Activated CD4-positive, alpha-beta T cell treated with anti-CD3 and anti-CD28 coated beads, Interleukin-2, amount 50 U/mL, for 16 hours (primary cell): ENCODE results near the gene DYNC2LI1.

Experiments used
- DNase-seq: peaks from one replicate; pipeline ENCODE4 v3.0.0-alpha.2; 2020

DYNC2LI1 gene

DNA sequence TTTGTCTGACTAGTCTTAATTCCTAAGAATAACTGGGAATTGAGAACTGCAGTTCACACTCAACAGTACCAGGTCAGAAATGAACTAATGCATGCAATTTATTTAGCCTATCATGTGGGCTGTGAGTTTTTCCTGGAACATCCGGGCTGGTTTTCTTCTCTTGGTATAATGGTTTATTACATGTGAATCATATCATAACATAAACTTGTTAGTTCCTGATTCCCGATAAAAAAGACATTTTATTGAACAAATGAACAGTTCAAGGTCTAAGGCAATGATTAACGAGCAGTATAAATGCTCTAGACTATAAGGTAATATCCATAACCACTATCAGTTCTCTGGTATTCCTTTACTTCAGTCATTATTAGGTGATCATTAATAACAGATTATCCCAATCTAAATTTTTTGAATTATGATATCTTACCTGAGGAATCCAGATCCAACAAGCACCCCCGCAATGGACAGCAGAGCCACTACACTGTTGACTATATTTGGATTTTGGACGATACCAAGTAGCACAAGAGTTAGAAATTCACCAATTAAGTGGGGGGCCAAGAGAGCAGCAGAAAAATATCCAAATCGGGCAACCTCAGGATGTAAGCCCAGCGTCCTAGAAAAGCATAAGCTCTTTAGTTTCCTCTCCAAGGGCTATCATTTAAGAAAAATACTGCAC, 45.8 kb downstream of the DYNC2LI1 start:
- no peak for DNase-seq

DNA sequence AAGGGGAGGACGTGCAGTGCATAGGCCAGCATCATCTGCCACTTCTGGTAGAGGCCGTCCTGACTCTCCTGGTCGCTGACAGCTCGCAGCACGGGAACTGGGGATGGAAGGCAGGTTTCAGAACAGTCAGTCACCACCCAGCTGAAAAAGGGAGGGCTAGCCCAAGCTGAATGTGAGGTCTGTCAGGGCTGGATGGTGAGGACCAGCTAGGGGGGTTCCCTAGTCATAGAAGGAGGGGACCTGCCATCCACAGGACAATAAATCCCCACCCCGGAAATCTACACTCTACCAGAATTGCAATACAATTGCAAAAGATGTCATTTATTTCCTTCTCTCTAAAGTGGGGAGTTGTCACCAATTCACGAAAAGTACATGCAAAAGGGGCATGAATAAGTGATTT, 49.0 kb downstream of the DYNC2LI1 start:
- no peak for DNase-seq

DNA sequence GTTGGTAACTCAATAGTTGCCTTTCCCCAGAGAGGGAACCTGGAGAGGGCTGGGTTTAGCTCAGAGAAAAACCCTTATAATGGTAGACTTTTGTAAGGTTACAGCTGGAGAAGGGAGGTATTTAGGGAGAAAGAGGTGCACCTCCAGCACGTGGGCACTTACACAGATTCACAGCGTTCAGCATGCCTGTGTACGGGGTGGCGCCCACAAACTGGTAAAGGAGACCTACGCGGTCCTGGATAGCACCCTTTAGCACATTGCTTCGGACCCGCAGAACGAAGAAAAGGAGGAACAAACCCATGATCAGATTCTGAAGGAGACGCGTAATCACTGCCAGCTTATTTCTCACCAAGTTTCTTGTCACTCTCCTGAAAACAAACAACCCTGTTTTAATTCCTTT, 49.9 kb downstream of the DYNC2LI1 start:
- no peak for DNase-seq

DNA sequence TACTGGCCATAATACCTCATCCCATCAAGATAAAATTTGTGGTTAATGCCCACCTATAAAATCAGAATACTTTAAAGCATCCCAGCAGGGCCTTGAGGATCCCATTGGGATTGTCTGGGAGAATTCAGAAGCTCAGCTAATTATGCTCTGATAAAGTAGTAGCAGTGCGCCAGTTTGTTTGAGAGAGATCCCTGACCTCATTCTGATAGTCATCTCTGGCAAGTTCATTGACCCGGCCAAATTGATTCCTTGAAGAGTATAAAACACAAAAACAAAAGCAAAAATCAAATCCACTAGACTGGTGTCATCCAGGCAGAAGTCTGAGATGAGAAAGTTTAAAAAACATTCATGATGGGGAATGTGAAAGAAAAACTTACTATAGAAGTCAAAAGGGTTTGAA, 50.7 kb downstream of the DYNC2LI1 start:
- DNase-seq = no peak

DNA sequence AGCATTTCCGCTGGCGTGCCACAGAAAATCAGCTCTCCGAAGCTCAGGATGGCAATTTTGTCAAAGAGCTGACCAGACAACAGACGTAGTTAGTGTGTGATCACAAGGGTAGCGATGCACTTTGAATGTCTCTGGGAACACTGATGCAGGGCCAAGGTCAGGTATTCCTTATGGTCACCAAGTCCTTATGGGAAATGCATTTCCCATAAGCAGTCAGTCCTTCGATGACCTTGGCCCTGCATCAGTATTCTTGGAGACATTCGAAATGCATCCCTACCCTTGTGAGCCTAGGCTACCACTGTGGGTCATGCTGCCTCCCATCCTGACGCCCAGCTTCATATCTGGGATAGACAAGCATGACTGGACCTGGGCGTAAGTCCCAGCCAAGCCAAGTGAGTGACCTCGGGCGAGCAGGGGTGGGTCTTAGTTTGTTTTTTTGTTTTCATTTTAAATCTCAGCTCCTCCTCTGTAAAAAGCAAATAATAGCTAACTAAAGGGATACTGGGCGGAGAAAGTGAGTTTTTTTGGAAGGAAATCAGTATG, 51.2 kb downstream of the DYNC2LI1 start:
- no peak for DNase-seq

DNA sequence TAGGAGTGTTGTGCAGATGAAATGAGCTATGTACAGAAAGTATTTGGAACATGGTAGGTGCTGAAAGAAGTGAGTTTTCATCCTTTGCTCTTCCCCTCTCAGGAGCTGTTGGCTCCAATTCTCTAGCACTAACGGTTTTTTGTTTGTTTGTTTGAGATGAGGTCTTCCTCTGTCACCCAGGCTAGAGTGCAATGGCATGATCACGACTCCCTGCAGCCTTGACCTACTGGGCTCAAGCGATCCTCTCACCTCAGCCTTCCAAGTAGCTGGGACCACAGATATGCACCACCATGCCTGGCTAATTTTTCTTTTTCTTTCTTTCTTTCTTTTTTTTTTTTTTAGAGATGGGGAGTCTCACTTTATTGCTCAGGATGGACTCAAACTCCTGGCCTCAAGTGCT, 52.0 kb downstream of the DYNC2LI1 start:
- DNase-seq = no peak

DNA sequence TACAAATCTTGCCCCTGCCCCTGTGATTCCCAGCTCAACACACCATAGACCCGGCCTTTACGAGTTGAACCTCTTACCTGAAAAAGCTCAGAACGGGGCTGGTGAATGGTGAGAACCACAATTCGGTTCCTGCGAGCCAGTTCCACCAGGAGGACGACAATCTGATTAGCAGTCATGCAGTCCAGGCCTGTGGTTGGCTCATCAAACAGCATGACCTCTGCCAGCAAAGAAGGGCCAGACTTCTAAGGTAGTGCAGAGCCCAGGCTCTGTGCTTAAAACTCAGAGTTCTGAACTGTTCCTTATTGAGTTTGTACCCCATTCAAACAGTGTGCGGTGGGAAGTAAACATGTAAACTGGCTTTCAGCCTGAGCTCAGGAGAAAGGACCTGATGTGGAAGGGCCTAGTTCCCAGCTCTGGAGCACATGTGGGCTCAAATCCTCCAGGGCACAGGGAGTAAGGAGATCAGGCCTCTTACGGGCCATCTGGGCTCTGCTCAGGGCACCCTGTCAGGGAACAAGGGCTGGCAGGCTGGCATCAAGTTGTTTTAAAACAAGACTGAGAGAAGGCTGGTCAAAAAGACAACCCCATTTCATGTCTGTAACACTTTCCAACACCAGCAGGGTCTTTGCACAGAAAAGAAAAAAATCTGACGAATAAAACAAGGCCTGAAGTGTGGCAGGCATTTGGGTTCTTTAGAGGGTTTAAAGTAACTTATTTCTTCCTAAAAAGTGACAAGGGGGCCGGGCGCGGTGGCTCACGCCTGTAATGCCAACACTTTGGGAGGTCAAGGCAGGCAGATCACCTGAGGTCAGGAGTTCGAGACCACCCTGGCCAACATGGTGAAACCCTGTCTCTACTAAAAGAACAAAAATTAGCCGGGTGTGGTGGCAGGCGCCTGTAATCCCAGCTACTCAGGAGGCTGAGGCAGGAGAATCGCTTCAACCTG, 52.7 kb downstream of the DYNC2LI1 start:
- no peak for DNase-seq

DNA sequence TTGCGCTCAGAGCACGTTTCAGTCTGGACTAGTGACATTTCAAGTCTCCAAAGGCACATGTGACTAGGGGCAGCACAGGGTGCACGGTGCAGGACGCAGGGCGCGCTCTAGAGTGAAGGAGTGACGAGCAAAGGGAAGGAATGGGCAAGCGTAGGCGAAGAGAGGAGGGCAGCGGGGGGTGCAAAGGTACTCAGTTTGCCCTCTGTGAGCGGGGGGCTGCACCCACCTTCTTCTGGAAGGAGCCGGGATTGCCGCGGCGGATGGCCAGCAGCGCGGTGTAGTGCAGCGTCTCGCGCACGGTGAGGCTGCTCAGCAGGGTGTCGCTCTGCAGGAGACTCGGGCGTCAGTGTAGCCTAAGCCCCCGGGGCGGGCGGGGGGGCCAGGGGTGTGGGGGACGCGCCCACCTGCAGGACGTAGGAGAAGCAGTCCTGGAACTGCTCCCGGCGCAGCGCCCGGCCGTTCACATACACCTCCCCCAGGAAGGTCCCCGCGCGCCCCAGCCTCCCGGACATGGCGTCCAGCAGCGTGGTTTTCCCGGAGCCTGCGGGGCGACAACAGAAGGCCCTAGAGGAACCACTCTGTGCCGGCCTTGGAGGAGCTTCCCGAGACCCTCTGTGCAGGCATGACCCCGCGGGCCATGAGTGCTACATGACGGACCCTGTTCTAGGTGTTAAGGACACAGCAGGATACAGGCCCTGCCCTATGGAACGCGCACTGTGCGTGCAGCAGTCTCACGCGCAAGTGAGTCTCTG, 57.9 kb downstream of the DYNC2LI1 start:
- no peak for DNase-seq

DNA sequence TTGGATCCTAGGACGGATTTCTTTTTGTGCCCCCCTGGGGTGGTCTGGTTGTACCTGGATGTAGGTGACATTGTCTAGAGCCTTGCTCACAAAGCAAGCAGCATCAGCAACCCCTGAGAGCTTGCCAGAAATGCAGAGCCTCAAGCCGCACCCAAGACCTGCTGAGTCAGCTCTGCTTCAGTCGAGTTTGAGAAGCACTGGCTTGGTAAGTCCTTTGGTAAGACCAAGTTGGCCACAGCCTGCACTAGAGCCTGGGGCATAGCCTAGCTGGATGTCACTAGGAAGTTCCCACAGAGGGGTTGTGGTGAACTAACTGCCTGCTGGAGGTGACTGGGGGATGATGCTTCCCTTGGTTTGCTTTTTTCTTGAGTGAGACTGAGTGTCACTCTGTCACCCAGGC, 58.6 kb downstream of the DYNC2LI1 start:
- DNase-seq = no peak

DNA sequence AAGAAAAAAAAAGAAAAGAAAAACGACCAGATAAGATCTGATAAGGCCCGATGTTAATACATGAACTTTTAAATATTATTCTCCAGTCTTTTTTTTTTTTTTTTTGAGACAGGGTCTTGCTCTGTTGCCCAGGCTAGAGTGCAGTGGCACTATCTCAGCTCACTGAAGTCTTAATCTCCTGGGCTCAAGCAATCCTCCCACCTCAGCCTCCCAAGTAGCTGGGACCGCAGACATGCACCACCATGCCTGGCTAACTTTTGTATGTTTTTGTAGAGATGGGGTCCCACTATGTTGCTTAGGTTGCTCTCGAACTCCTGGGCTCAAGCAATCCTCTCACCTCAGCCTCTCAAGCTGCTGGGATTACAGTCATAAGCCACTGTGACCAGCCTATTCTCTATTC, 63.2 kb downstream of the DYNC2LI1 start:
- DNase-seq = no peak

DNA sequence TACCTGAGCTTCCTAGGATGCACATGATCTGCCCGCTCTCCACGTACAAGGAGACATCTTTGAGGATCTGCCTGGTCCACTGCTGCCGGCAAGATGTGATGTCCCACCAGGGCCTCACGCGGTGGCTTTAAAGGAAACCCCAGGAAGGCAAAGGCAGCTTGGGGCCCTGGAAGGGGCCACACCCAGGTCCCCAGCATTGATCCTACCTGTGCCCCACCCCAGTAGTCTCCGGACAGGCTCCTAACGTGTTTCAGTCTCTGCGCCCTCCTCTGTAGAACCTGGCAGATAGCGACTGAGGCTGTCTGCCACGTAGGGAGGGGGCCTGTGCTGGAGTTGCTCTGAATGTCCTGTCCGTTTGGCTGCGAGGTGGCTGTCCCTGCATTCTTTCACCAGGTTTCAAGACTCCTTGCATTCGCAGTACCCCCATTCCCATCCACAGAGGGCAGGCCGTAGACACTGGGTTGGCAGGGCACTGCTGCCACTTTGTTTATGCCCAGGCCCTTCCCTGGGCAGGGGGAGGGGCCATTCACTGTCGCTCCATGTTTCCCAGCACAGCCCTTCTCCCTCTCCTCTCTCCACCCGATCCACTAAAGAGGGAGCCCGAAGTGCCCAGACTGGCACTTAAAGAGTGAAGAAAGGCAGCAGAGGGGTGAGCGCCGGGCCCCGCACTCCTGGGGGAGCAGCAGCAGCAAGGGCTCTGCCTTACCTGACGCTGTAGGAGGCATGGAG, 64.2 kb downstream of the DYNC2LI1 start:
- DNase-seq = no peak

DNA sequence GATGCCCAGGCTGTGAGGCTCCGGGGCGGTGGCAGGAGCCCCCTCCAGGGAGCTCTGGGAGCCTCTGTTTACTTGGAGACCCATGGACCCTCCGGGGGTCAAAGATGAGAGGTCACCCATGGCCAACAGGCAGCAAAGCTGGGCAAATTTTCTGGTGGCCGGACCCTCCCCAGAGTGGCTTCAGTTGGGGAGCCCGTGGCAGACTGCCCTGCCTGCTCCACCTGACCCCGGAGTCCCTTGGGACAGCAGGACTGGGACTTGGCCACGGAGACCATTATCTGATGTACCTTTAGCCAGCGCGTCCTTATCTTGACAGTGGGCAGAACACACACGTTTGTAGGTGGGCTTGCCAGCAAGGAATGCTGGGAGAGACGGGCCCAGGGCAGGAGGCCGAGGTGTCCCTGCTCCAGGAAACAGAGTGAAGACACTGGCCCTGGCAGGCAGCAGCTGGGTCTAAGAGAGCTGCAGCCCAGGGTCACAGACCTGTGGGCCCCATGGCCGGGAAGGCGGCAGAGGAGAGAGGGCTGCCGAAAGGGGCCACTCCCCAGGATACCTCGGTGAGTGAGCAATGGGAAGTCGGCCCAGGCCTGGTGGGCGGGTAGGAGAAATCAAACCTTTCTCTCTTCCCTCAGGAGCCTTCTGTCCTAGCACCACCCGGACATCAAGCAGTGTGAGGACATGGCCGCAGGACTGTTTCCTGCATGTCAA, 64.9 kb downstream of the DYNC2LI1 start, which contains the start of the genes ABCG5 and ABCG8:
ABCG5 (minus strand) TSS at position 280 of the 708 bp plus-strand sequence; CDS start at position 120, 160 bp downstream.
ABCG8 (plus strand) TSS at position 412 of the 708 bp plus-strand sequence; CDS start at position 495, 83 bp downstream.
- DNase-seq = no peak

DNA sequence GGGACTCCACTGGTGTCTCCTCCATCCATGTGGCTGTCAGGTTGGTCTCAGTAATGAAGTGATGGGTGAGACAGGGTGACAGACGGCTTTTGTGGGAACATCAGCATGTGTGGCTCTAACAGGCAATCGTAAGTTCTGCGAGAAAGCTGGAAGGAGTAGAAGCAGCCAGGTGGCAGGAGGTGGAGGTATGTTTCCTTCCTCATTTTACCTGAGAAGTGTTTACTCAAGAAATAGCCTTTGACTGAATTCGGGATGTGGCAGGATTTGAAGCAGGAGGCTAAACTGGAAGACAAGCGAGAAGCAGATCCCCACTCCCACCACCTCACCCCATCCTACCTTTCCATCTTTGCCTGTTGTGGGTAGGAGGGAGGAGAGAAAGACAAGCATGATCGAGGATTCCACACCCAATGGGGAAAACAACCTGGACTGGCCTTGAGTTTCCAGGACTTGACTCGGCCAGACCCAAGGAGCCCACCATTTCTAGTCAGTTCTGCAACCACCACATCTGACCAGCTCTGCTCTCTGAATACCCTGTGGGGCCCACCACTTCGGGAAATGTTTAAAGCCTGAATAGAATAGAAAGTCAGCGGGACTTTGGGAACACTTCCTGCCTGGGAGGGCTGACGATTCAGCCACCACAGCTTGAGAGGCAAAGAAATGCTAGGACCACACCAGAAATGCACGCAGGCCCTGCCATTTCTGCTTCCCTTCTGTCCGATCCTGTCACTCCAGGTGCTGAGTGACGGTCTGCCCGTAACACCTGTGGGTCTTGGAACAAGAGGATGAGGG, 66.1 kb downstream of the DYNC2LI1 start:
- no peak for DNase-seq

DNA sequence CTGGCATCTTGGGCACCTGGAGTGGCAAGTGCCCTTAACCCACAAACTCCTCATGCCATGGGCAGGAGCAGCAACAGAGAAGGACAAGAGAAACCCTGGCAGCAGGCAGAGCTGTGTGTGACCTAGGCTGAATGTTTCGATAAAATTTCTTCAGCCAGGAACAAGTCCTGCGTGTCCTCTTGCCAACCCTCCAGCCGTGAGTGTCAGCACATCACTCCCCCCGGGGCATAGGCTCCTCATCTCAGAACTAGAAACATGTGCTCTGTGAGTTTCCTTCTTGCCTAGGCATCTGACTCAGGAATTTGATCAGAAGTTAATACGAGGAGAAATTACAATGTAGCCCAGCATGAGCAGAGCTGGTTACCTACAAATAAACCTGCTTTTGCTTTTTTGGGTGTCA, 67.1 kb downstream of the DYNC2LI1 start:
- no peak for DNase-seq

DNA sequence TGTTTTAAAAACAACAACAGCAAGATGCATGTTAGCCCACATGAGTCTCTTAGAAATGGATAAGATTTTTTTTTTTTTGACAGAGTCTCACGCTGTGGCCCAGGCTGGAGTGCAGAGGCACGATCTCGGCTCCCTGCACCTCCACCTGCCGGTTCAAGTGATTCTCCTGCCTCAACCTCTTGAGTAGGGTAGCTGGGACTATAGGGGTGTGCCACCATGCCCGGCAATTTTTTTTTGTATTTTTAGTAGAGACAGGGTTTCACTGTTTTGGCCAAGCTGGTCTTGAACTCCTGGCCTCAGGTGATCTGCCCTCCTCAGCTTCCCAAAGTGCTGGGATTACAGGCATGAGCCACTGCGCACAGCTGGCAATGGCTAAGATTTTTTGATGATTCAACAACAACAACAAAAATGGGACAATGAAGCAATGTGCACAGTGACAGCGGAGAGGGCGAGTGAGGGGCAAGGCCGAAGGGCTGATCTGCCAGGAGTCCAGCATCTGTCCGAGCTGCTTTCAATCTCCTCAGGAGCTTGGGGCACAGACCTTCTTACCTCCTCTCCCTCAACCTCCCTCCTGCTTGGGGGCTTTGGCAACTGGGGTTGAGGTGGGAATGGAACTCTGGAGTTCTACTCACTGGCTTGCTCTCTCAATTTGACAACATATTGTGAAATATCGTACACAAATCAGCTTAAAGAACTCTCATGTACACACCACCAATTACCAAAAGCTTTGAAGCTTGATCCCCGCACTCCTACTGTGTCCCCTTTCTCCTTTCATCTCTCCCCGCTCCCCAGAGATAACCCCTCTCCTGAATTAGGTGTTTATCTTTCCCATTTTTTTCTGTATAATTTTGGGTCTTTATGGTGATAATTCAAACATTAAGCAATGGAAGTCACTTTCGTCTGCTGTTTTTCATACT, 68.4 kb downstream of the DYNC2LI1 start:
- DNase-seq = no peak

DNA sequence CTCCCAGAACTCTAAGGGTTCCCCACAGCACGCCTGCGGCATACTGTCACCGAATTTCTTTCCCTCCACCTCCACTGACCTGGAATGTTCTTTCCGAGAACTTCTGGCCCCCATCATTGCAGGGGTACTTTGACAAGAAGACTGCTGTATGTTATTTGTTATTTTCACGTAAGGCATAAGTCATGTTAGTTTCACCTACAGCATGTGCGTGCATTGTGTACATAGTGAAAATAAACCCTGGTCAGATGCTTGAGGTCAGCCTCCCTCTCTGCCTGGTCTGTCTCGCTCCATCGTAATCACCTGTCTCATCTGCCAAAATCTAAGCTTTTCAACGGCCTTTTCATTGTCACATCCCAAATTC, 69.0 kb downstream of the DYNC2LI1 start:
- no peak for DNase-seq

DNA sequence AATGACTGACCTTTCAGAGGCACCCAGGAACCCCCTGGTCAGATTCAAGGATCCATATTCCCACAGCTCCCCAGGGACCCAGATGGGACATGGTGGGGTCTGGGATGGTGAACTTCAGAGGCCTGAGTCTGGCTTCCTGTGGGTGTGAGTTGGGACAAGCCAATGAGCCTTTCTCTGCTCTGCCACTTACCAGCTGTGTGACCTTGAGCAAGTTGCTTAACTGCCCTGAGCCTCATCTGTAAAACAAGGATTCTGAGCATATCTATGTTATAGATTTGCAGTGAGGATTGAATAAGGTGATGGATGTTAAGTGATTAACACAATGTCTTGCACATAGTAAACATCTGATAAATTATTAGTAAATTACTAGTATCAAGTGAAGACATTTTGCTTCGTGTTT, 71.3 kb downstream of the DYNC2LI1 start:
- DNase-seq = no peak

DNA sequence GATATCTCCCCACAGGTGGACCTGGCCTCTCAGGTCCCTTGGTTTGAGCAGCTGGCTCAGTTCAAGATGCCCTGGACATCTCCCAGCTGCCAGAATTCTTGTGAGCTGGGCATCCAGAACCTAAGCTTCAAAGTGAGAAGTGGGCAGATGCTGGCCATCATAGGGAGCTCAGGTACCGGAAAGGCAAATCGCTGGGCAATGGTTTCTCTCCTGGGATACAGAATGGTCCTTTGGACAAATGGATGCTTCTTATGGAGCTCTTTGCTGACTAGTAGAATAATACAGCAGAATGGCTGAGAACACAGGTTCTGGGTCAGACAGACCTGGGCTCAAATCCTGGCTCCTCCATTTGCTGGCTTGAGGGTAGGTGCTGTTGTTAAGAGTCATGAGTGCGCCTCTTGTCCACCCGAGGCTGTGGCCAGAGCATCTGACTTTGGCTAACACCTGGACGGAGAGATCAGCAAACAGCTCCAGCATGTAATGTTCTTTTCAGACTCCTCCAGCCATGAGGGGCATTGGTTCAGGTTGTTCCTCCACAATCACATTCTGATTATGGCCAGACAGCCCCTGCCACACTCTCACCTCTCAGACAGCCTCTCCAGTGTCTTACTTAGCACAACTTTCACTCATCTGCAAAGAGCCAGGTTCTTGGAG, 72.4 kb downstream of the DYNC2LI1 start:
- no peak for DNase-seq

DNA sequence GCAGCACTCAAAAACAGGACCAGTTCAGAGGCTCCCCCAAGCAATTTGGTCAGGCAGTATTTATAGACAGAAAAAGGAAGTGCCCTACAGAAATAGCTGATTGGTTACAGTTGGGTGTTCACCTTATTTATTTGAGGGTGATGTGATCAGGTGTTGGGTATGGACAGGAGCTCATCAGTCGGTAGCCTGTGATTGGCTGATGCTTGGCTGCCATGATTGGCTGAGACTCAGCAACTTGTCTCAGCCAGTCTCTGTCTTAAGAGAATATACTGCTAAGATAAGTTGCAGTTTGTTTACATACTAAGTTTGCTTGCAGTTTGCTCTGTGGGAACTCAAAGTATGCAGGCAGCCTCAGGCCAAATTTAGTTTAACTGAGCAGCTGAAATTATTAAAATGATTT, 74.4 kb downstream of the DYNC2LI1 start:
- DNase-seq = no peak
